ENCODE results near the gene WDR76.

GRCh38 chr15:43915631-43916325 is 89.0 kb downstream of the WDR76 start:
- no peak for TF ChIP-seq EZH2 (IDR thresholded peaks at IDR 0.05; ENCODE audit: borderline replicate concordance)
- TF ChIP-seq CTCF (IDR thresholded peaks at IDR 0.05; ENCODE audit: poor library complexity), result no peak

Data from hepatocyte (in vitro differentiated cells).